NCI-H1048 (cell line): ENCODE results near the gene AGTPBP1.
"Not testable (repeated sequence)": the region's sequence is repeated elsewhere in the genome, so short reads cannot be mapped to it uniquely, and the experiment has no call there.

ENCODE experiments used
- DNase-seq: peaks from one replicate; lab custom pipeline; 2025; lab: John Stamatoyannopoulos, UW

The AGTPBP1 gene

GRCh38 chr9:85617141-85617670, 124.5 kb downstream of the AGTPBP1 start:
- no peak for DNase-seq

DNA sequence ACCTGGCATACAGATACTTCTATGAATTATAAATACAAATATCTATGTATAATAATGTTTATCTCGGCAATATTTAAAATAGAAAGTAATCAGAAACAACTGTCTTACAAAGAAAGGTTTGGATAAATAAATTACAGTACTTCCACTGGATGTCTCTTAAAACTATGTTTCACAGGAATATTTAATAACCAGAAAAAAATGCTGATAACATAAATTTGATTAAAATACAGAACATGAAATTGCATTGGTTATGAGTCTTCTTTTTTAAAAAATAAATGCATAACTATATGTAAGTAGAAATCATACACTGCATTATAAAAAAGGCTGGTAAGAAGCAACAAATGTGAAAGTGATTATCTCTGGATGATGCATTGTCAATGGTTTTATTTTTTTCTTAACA, 126.0 kb downstream of the AGTPBP1 start:
- DNase-seq: no peak

DNA sequence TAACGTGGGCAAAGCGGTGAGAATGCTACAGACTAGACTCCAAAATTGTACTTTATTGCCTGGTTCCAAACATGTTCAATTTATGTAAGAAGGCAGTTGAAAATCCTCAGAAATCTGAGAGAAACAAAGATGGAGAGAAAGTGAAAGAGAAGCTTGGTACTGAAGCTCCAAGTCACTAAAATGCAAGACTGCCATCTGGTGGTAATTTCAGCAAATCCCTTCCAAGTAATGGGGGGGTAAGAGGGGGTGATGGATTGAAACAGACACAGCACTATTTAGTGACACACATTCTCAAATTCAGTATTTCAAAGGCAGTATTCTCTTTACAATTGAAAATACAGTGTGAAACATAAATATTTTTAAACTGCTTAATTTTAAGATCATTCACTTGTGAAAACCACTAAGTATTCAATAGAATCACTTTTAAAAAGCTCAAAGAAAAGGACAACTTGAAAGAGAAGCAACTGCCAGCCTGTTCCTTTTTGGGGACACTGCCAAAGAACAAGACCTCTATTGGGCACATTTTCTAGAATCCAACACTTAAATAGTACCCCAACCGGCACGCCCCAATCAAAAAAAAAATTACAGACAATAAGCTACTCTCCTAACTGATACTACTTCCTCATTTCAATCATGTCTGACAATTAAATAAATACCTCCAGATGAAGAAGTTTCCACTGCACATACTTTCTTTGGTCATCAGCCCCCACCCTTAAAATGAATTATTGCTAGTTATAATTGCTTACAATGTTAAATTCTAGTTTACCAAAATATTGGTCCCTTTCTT, 131.5 kb downstream of the AGTPBP1 start:
- peak; percentile 34 for DNase-seq

DNA sequence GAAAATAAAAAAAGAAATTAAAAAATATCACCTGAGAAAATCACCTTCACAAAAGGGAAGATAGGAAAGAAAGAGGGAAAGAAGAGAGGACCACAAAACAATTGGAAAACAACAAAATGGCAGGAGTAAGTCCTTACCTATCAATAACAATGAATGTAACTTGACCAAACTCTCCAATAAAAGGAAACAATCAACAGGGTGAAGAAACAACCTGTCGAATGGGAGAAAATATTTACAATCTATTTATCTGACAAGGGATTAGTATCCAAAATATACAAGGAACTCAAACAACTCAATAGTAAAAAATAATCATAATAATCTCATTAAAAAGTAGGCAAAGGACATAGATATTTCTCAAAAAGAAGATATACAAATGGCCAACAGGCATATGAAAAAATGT, 135.8 kb downstream of the AGTPBP1 start:
- no peak for DNase-seq

DNA sequence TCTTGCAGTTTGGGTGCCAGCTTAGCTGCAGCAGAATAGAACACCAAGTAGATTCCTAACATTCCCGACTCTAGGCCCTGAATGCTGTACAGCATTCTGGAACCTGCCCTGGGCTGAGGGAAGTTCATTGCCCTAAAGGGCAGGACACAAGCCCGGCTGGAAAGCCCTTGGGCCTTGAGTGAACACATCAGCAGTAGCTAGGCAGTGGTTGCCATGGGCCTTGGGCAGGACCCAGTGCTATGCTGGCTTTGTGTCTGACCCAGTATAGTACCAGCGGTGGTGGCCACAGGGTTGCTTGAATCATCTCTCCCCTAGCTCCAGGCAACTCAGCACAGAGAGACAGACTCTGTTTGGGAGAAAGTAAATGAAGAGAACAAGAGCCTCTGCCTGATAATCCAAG, 137.8 kb downstream of the AGTPBP1 start:
- DNase-seq: no peak

GRCh38 chr9:85602742-85603141, 139.0 kb downstream of the AGTPBP1 start:
- no peak for DNase-seq

GRCh38 chr9:85600675-85601263, 141.0 kb downstream of the AGTPBP1 start:
- no peak for DNase-seq

DNA sequence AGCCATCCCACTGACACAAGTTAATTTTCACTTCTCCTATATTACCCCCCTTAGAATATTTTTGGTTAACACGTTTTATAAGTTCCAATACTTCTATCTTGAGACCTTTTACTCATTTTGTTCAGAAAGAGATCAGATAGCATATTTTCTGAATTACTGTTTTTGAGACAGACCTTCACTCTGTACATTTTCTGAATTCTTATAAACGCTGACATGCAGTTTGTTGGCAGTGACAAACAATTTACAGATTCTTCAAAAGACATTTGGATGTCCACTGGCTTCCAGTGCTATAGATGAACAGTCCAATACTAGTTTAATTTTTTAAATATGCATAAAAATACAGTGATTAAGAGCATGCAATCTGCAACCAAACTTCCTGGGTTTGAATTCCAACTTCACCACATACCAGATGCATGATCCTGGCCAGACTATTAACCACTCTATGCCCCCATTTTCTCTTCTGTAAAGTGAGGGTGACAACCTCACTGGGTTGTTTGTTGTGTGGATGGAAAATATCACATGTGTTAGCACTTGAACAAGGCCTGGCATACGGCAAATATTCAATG, 142.1 kb downstream of the AGTPBP1 start:
- DNase-seq: no peak

- DNase-seq: no peak
Measured at GRCh38 chr9:85594316-85594715, 147.4 kb downstream of the AGTPBP1 start.

DNA sequence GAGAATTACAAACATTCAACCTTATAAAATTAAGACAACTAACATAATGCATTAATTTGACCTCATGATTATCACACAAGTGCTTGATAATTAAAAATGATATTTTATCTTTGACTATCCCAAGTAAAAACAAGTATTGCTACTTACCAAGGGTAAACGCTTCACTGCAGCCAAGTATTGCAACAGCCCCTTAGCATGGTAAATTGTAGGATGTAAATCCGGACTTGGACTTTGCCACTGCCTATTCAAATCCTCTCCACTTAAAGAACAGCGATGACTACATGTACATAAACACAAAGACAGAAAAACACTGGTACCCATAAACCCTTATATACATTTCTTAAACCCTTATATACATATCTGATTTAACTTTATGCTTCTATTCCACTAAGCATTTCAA, 155.1 kb downstream of the AGTPBP1 start:
- no peak for DNase-seq

DNA sequence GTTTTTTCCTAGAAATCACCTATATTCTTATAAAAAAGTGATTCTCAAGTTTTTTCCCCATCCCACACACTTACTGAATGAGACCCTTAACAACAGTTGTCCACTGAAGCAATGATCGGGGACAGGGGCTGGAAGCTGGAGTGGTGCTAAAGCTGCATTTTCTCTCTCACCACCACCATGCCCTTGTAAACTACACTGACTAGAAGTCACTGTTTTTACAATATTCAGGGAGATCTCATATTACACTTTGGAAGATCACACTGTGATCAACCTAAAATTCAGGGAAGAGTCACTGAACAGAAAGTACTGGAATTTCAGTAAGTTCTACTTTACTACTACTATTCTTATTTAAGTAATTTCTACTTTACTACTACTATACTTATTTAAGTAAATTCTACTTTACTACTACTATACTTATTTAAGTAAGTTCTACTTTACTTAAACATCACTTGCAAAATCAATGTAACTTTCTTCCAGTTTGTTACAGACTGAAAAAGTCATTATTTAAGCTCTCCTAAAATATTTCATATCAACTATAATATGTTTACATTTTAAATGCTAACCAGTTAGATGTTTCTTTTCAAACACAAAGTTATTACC, 164.3 kb downstream of the AGTPBP1 start:
- DNase-seq: no peak

DNA sequence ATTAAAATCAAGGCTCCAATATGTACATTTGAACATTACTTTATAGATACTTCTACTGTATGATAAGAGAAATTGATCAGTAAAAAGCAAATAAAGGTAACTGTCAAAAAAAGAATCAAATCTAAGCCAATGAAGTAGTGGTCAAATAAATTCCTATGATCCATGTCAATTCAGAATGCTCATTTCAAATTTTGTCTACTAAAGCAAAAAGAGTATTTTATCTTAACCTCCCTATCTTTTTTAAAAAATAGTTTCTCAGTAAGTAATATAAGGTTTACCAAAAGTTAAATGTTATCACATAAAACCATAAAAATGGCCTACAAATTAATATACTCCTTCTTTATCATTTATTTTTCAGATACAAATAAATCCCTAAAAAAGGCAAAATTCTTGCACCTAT, 165.9 kb downstream of the AGTPBP1 start:
- DNase-seq: no peak

DNA sequence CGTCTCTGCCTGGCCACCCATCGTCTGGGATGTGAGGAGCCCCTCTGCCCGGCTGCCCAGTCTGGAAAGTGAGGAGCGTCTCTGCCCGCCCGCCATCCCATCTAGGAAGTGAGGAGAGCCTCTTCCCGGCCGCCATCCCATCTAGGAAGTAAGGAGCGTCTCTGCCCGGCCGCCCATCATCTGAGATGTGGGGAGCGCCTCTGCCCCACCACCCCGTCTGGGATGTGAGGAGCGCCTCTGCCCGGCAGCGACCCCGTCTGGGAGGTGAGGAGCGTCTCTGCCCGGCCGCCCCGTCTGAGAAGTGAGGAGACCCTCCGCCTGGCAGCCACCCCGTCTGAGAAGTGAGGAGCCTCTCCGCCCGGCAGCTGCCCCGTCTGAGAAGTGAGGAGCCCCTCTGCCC, 168.2 kb downstream of the AGTPBP1 start:
- DNase-seq: not testable (repeated sequence)

DNA sequence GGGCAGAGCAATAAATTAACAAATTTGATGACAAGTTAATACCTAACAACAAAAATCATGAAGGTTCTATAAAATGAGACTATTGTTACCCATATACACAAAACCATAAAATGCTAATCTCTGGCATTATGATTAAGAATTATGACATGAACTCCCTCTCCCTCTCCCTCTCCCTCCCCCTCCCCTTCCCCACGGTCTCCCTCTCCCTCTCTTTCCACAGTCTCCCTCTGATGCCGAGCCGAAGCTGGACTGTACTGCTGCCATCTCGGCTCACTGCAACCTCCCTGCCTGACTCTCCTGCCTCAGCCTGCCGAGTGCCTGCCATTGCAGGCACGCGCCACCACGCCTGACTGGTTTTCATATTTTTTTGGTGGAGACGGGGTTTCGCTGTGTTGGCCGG, 168.8 kb downstream of the AGTPBP1 start:
- not testable (repeated sequence) for DNase-seq

DNA sequence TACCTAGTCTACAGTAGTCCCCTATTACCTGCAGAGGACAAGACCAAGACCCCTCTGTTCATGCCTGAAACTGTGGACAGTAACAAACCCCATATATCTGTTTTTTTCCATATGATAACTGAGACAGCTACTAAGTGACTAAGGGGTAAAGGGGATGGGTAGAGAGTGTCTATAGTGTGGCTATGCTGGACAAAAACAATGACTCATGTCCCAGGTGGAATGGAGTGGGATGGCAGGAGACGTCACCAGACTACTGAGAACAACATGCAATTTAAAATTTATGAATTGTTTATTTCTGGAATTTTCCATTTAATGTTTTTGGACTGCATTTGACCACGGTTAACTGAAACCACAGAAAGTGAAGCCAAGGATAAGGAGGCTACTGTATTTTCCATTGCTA, 171.8 kb downstream of the AGTPBP1 start:
- no peak for DNase-seq

DNA sequence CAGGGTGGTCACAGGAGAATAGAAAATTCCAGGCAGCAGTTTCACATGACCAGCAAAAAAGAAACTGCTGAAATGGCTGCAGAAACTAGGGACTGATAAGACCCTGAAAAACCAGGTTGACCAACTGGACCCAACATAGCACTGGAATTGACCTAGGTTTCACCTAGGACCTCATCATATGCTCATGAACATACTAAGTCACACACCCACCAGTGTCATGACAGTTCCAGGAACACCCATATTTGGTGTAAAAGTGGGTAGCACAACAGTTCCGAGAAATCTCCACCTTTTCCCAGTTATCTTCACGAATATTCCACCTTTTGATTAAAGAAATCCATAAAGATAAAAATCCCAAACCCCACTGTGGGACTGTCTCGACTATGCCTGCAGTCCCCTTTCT, 182.2 kb downstream of the AGTPBP1 start:
- no peak for DNase-seq

DNA sequence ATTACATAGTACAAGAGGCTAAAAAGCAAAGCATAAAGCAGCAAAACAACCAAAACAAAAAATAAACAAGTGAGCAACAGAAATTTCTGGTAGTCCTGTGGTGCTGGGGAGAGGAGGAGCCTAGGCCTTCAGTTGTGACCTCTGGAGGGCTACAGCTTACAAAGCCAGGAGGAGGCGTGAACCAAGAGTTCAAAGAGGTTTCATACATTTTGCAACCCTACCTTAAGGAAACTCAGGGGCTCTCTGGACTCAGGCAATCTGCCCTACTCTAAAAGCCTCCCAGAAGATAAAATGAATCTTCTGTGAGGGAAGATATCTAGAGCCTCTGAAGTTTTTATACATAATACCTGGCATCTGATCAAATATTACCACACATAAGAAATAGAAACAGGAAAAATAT, 187.4 kb downstream of the AGTPBP1 start:
- DNase-seq: no peak

- DNase-seq: no peak
Measured at GRCh38 chr9:85553475-85553874, 188.3 kb downstream of the AGTPBP1 start.

DNA sequence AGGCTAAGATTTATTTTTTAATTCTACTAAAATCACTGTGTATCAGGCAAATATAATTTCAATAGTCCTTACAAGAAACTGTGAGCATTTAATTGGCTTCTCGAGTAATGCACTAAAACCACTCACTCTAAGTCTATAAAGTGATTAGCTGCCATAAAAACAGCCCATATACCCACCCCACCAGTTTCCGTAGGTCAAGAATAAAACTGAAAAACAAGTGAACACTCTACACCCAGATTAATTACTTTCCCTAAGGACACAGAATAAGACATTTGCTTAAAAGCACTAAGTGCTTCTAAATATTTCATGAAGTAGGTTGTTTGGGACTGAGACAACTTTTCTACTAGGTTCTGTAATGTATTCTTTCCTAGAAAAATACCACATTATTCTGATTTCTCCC, 194.2 kb downstream of the AGTPBP1 start:
- no peak for DNase-seq

DNA sequence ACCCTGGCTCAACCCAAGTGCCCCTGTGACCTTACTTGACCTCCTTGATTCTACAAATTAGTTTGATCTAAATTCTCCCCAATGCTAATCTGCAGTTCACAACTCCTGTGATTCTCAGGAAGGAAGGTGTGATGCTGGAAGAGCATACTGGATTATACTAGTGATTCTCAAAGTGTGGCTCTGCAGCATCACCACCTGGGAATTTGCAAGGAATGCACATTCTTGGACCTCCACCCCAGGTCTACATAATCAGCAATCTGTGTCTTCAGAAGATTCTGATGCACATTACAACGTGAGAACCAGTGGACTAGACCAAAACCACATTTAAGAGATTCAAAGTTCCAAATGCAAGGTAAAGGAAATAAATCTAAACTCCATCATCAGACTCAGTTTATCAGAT, 198.6 kb downstream of the AGTPBP1 start:
- no peak for DNase-seq

DNA sequence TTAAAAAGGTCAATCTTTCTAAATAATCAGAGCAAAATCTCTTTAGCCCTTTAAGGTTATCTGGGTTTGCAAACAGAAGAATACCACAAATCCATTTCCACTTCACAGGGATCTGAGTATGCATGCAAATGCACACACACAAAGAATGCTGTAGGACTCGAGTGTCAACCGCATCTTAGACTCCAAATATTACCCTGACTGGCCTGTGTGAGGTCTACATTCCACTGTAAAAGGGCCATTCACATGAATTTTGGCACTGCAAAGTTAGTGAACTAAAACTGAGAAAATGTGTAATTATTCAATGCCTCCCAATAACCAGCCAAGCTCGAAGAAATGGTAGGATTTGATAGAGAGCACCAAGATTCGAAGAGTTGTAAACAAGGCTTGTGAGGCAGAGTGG, 199.9 kb downstream of the AGTPBP1 start:
- no peak for DNase-seq

DNA sequence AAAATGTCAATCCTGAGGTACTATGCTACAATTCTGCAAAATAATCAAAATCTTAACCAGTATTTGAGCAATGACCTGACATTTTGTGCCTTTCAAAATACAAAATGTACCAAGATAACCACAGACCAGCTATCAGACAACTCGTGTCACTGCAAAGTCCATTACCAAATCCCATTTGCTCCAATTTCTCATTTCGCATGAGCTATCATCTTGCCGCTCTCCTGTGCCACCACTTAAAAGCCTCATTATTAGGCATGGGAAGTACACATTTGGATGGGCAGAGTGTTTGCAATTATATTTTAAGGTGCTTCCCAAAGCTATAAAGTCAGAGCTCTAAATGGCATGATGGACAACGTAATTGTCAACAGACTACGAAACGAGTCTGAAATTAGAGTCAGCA, 205.2 kb downstream of the AGTPBP1 start:
- DNase-seq: no peak

- DNase-seq: no peak
Measured at GRCh38 chr9:85536076-85536475, 205.7 kb downstream of the AGTPBP1 start.
